GM18867 (cell line): ENCODE results near the gene TCIRG1.
A peak's percentile ranks its signal among the peaks of the same experiment; 100 is the strongest.

ENCODE experiments used
- ATAC-seq: cut with Tn5 transposase; IDR thresholded peaks from one replicate; pipeline ENCODE4 v1.9.1; 2021; ENCODE audit warnings: mild to moderate bottlenecking, moderate library complexity; ENCODE audit not compliant: unreplicated experiment

The TCIRG1 gene

GRCh38 chr11:68016904-68017817 lies 21.7 kb upstream of the TCIRG1 start:
- ATAC-seq = no peak

DNA sequence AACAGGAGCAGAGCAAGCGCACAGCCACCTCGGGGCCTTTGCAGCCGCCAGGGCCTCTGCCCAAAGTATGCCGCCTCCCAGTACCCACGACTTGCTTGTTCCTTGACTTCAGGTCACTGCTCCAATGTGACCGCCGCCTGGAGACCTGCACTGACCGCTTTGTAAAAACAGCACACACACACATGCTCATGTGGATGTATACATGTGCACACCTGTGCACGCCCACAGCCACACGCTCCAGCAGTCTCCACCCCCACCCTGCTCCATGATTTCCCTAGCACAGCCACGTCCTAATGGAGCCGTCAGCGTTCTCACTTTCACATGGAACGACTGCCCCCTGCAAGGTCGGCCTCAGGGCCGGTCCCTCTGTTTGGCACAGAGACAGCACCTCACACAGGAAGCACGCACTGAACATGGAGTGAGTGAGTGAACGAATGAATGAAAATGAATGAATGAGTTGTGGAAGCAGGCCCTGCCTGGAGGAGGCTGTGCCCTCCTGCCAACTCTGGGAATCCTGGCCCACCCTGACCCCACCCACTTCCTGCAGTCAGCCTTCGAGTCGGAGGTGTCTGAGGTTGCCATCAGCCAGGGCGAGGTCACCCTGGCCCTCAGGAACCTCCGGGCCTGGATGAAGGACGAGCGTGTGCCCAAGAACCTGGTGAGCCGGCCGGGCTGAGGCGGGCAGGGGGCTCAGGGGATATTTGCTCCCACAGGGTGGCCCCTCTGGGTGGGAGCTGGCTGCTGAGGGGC lies 20.7 kb upstream of the TCIRG1 start:
- ATAC-seq = no peak

DNA sequence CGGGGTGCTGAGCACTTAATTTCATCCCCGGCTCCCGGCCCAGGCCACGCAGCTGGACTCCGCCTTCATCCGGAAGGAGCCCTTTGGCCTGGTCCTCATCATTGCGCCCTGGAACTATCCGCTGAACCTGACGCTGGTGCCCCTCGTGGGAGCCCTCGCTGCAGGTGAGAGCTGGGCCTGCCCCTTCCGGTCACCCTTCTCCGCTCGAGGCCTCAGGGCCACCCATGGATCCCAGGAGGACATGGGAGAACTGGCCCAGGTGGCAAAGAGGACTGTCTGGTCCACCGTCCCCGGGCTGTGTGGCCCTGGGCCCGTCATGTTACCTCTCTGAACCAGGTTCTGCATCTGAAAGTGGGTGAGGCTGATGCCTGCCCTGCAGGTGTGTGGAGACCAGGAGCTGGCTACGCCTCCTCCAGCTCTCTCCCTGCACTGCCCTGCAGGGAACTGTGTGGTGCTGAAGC lies 20.1 kb upstream of the TCIRG1 start:
- ATAC-seq = no peak

GRCh38 chr11:68019486-68019885 lies 19.3 kb upstream of the TCIRG1 start:
- ATAC-seq = no peak

GRCh38 chr11:68020575-68020974 lies 18.2 kb upstream of the TCIRG1 start:
- no peak for ATAC-seq

DNA sequence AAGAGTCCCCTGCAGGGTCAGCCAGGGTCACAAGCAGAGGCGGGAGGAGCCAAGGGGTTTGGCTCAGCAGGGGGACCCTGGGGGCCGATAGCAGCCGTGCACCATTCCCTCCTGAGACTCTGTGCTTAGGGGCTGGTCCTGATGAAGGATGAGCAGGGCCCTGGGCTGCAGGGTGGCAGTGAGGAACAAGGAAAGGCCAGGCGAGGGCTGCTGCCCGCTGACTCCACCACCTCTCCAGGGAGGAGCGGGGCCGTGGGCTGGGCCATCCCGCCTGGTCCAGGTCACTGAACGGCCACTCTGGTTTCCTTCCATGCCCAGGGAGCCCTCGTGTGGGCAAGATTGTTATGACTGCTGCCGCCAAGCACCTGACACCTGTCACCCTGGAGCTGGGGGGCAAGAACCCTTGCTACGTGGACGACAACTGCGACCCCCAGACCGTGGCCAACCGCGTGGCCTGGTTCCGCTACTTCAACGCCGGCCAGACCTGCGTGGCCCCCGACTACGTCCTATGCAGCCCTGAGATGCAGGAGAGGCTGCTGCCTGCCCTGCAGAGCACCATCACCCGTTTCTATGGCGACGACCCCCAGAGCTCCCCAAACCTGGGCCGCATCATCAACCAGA lies 17.5 kb upstream of the TCIRG1 start:
- no peak for ATAC-seq

DNA sequence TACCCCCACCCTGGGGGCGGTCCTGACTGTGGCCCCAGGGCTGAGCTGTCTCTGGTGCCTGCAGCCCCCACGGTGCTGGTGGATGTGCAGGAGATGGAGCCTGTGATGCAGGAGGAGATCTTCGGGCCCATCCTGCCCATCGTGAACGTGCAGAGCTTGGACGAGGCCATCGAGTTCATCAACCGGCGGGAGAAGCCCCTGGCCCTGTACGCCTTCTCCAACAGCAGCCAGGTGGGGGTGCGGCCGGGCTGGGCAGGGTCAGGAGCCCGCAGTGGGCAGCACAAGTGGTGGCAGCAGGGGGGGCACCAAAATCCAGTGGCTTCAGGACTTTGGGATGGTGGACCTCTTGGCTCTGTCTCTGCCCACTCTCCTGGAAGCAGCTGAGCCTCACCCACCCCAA lies 16.3 kb upstream of the TCIRG1 start:
- no peak for ATAC-seq

DNA sequence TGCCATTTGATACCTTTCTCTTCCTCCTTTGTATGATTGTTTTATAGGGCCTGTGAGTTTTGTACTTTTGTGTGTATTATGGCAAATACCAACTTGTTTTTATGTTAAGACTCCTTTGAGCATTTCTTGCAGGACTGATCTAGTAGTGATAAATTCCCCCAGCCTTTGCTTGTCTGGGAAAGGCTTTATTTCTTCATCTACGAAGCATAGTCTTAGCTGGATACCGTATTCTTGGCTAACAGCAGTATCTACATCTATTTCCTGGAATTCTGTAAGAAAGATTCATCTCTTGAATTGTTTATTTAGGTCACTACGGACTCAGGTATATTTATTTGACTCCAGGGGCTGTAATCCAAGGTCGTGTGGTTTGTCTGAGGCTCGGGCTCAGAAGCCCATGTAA lies 14.3 kb upstream of the TCIRG1 start:
- ATAC-seq = no peak

- ATAC-seq = no peak
Observed at GRCh38 chr11:68025047-68025446, 13.8 kb upstream of the TCIRG1 start.

- no peak for ATAC-seq
Observed at GRCh38 chr11:68026391-68027105, 12.3 kb upstream of the TCIRG1 start.

- no peak for ATAC-seq
Observed at GRCh38 chr11:68027667-68028066, 11.2 kb upstream of the TCIRG1 start.

DNA sequence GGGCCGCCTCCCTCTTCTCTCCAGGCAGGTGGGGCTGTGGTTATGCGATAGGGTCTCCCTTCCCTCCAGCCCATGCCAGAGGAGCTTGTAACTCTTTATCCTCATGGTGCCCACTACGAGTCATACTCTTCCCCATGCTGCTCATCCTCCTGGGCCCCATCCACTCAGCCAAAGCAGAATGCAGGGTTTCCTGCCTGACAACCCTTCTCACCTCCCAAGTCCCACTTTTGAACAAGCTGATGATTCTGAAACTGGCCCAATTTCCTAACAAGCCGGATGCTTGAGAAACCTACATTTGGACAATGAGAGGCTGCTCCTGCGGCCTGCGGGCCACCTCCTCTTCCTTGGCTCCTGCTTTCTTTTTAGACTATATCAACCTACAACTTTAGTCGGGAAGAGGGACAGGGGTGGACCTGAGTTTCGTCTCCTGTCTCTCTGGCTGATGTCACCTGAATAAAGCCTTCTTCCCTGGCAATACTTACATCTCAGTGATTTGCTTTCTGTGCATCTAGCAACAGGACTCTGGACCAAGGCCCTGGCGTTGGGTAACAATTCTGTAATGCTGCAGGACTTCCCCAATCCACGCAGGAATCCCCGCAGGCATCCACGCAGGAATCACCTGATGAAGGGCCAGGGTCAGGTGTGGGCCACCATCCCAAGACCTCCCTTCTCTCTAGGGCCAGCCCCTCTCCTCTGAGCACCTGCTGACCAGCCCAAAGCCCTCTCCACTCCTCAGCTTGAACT lies 9.9 kb upstream of the TCIRG1 start:
- ATAC-seq = no peak

- ATAC-seq = peak; percentile 92
Observed at GRCh38 chr11:68030318-68031143, 8.3 kb upstream of the TCIRG1 start, which contains the start of gene NDUFS8. TSS of gene NDUFS8 (plus strand) at chr11:68030681. CDS start at chr11:68032152, 1,471 bp downstream.

- no peak for ATAC-seq
Observed at GRCh38 chr11:68031144-68031464, 7.7 kb upstream of the TCIRG1 start.

DNA sequence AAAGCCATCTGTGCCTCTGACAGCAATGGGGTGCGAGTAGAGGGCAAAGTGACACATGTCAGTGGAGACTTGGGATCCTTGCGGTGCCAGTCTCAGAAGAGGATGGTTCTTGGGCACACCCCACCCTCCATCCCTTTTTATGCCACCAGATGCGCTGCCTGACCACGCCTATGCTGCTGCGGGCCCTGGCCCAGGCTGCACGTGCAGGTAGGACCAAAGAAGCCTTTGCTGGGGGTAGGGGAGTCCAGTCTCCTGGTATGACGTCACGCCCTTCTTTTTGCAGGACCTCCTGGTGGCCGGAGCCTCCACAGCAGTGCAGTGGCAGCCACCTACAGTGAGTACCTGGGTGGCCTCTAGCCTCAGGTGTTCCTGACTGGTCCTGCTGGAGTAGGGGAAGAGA lies 6.8 kb upstream of the TCIRG1 start:
- ATAC-seq = no peak

DNA sequence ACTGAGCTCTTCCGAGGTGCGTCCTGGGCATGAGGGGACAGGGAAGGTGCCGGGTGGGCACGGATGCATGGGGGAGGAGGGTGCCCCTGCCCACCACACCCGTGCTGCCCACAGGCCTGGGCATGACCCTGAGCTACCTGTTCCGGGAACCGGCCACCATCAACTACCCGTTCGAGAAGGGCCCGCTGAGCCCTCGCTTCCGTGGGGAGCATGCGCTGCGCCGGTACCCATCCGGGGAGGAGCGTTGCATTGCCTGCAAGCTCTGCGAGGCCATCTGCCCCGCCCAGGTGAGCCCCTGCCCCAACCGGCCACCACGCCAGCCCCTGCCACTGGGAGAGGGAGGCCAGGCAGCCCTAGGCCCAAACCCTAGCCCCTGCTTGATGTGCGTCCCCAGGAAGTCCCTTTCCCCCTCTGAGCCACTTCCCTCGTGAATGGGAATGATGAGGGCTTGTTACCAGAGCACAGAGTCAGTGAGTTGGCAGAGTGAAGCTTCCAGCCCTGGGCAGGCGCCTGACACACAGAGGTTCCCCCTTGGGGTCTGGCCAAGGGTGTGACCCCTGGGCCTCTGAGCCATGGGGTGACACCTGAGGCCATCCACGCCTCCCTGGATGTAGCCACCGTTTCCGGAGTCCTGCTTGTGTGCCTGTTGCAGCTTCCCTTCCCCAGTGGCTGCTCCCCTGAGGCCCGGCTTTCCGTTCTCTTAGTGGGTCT lies 5.7 kb upstream of the TCIRG1 start:
- no peak for ATAC-seq

GRCh38 chr11:68033708-68034045 lies 5.1 kb upstream of the TCIRG1 start:
- ATAC-seq = no peak

- ATAC-seq = no peak
Observed at GRCh38 chr11:68035266-68035876, 3.5 kb upstream of the TCIRG1 start.
